Skin epidermis (tissue), 12 donors: ENCODE results near the gene RAB24.
"Not testable (repeated sequence)": the region's sequence is repeated elsewhere in the genome, so short reads cannot be mapped to it uniquely, and the experiment has no call there.

Experiments used
- H3K27ac ChIP-seq, 21 experiments: fragments of 200-600 bp; sonication (generic) in 11 of 21; one replicate each; pipeline ENCODE4 v1.5.0; 2020; ENCODE audit warnings: mild to moderate bottlenecking in 3 of 21, inconsistent platforms in 2 of 21, moderate library complexity in 2 of 21
- H3K4me3 ChIP-seq, 7 experiments: fragments of 200-600 bp; sonication (generic) in 2 of 7; one replicate each; pipeline ENCODE4 v1.5.0; 2020; ENCODE audit warnings: inconsistent platforms in 2 of 7, mild to moderate bottlenecking in 2 of 7, moderate library complexity in 1 of 7

RAB24 gene

GRCh38 chr5:177303121-177303924, at the start of gene RAB24, which contains the start of gene PRELID1:
RAB24 (minus strand) TSS chr5:177303719; CDS start chr5:177303288, 431 bp downstream.
PRELID1 (plus strand) TSS chr5:177303799; CDS start chr5:177303986, 187 bp downstream.
- peak within 1 kb of the TSS; percentile 75 to 98 (median 93) for H3K27ac ChIP-seq
- peak within 1 kb of the TSS; percentile 51 to 90 (median 77) for H3K4me3 ChIP-seq

GRCh38 chr5:177353093-177353492, 49.6 kb upstream of the RAB24 start:
- peak overlapping the region in 1 of 21 experiments; percentile 97 for H3K27ac ChIP-seq
- no peak overlapping the region for H3K4me3 ChIP-seq

GRCh38 chr5:177351392-177352329, 48.1 kb upstream of the RAB24 start, which contains the start of gene LMAN2:
LMAN2 (minus strand) TSS chr5:177351668; CDS start chr5:177351647, 21 bp downstream.
- H3K4me3 ChIP-seq = peak within 1 kb of the TSS; percentile 68 to 97 (median 87)
- H3K27ac ChIP-seq = peak within 1 kb of the TSS; percentile 84 to 99 (median 95)

GRCh38 chr5:177350776-177351391, 47.4 kb upstream of the RAB24 start:
- H3K27ac ChIP-seq = peak overlapping the region; percentile 84 to 99 (median 95)
- peak overlapping the region; percentile 68 to 97 (median 87) for H3K4me3 ChIP-seq

- Histone ChIP-seq H3K27ac (no peak overlapping the region), H3K4me3 (peak overlapping the region in 1 of 7 experiments; percentile 95)
These were observed 46.2 kb upstream of the RAB24 start for GRCh38 chr5:177349762-177350161.

GRCh38 chr5:177349362-177349647, 45.8 kb upstream of the RAB24 start:
- Histone ChIP-seq H3K27ac (no peak overlapping the region), H3K4me3 (no peak overlapping the region)

GRCh38 chr5:177347699-177348098, 44.2 kb upstream of the RAB24 start:
- Histone ChIP-seq H3K27ac (no peak overlapping the region), H3K4me3 (no peak overlapping the region)

- no peak overlapping the region for H3K27ac ChIP-seq
These were observed 43.3 kb upstream of the RAB24 start for GRCh38 chr5:177346820-177347219.

GRCh38 chr5:177344891-177345290, 41.4 kb upstream of the RAB24 start:
- Histone ChIP-seq H3K27ac (no peak overlapping the region), H3K4me3 (no peak overlapping the region)

More at GRCh38 chr5:177346820-177347219, 43.3 kb upstream of the RAB24 start:
- no peak overlapping the region for H3K4me3 ChIP-seq

GRCh38 chr5:177343777-177344176, 40.3 kb upstream of the RAB24 start:
- Histone ChIP-seq H3K4me3 (no peak overlapping the region), H3K27ac (no peak overlapping the region)

- H3K27ac ChIP-seq, H3K4me3 ChIP-seq: not testable (repeated sequence)
These were observed 39.5 kb upstream of the RAB24 start for GRCh38 chr5:177343000-177343399.

GRCh38 chr5:177339107-177339638, 35.7 kb upstream of the RAB24 start:
- Histone ChIP-seq H3K27ac (peak overlapping the region in 2 of 21 experiments; percentile 5 to 9), H3K4me3 (no peak overlapping the region)

- no peak overlapping the region for H3K4me3 ChIP-seq
- peak overlapping the region in 2 of 21 experiments; percentile 5 to 9 for H3K27ac ChIP-seq
These were observed 35.0 kb upstream of the RAB24 start for GRCh38 chr5:177338251-177339106.

GRCh38 chr5:177336603-177337494, 33.3 kb upstream of the RAB24 start:
- H3K4me3 ChIP-seq = no peak overlapping the region
- no peak overlapping the region for H3K27ac ChIP-seq

GRCh38 chr5:177336112-177336511, 32.6 kb upstream of the RAB24 start:
- no peak overlapping the region for H3K27ac ChIP-seq
- no peak overlapping the region for H3K4me3 ChIP-seq

GRCh38 chr5:177335701-177336065, 32.2 kb upstream of the RAB24 start:
- H3K27ac ChIP-seq = no peak overlapping the region
- H3K4me3 ChIP-seq = no peak overlapping the region

- no peak overlapping the region for H3K27ac ChIP-seq
- no peak overlapping the region for H3K4me3 ChIP-seq
These were observed 31.5 kb upstream of the RAB24 start for GRCh38 chr5:177334781-177335700.
